ENCODE results near the gene MEI1.

DNA sequence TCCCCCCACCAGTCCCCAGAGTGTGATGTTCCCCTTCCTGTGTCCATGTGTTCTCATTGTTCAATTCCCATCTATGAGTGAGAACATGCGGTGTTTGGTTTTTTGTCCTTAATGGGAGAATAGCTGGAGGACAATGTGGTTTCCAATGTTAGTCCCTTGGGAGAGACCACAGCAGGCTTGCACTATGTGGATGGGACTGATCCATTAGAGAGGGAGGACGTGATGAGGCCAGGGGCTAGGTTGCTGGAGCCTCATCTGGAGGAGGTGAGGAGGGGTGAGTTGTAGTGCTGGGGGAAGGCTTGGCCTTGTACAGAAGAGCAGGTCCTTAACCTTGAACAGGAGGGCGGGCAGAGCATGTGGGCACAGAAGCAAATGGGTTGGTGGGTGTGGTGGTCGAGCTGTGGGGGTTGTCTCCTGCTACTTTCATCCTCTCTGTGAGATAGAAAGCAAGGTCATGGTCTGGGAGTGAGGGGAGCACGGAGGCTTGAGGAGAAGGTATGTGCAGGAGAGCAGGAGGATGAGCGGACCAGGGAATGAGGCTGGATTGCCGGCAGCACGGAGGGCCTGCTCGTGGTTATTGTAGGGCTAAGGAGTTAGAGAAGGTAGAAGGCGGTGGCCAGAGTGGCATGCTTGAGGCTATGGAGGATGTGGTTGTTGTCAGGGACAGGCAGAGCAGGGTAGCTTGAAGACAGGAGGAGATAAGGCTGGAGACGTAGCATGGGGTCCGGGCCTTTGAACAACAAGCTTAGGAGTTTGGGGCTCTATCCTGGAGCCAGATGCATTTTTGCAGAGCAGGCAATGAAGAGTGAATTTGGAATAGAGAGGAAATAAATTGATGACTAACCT lies 122.4 kb downstream of the MEI1 start:
- TF ChIP-seq, protein P1, sequence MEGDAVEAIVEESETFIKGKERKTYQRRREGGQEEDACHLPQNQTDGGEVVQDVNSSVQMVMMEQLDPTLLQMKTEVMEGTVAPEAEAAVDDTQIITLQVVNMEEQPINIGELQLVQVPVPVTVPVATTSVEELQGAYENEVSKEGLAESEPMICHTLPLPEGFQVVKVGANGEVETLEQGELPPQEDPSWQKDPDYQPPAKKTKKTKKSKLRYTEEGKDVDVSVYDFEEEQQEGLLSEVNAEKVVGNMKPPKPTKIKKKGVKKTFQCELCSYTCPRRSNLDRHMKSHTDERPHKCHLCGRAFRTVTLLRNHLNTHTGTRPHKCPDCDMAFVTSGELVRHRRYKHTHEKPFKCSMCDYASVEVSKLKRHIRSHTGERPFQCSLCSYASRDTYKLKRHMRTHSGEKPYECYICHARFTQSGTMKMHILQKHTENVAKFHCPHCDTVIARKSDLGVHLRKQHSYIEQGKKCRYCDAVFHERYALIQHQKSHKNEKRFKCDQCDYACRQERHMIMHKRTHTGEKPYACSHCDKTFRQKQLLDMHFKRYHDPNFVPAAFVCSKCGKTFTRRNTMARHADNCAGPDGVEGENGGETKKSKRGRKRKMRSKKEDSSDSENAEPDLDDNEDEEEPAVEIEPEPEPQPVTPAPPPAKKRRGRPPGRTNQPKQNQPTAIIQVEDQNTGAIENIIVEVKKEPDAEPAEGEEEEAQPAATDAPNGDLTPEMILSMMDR (IDR thresholded peaks at IDR 0.05; ENCODE audit: low read length): no peak
- TF ChIP-seq EZH2phosphoT487 (IDR thresholded peaks at IDR 0.05; ENCODE audit: low read length) (no peak), EZH2 (optimal IDR thresholded peaks at IDR 0.05; ENCODE audit: low read depth, low read length) (no peak)
